H9 (cell line): ENCODE measurements around the gene RARB. TPM values are rescaled to one million over a fixed set of nuclear protein-coding genes. Genes with fewer than 3 reads are reported as not detected.

Experiments used
- DNase-seq: peaks from one replicate; pipeline ENCODE4 v3.0.0-alpha.2; 2017
- H2AFZ ChIP-seq: one replicate; pipeline ENCODE4 v1.6.1; 2013; ENCODE audit warnings: mild to moderate bottlenecking, low read length, control low read depth, moderate library complexity
- H2AK5ac ChIP-seq: 2 replicates; pipeline ENCODE4 v1.6.1; 2013; ENCODE audit warnings: low read length, control low read depth, mixed read lengths; ENCODE audit not compliant: insufficient read length
- H2BK120ac ChIP-seq: one replicate; pipeline ENCODE4 v1.6.1; 2013; ENCODE audit warnings: low read depth, mild to moderate bottlenecking, low read length, control low read depth, inconsistent platforms; ENCODE audit not compliant: poor library complexity, severe bottlenecking
- H2BK12ac ChIP-seq: 2 replicates; pipeline ENCODE4 v1.6.1; 2013; ENCODE audit warnings: low read length, control low read depth, mixed read lengths, low read depth; ENCODE audit not compliant: insufficient read length
- H2BK15ac ChIP-seq: 2 replicates; pipeline ENCODE4 v1.6.1; 2013; ENCODE audit warnings: low read depth, low read length, control low read depth
- H2BK20ac ChIP-seq: one replicate; pipeline ENCODE4 v1.6.1; 2013; ENCODE audit warnings: low read depth, mild to moderate bottlenecking, low read length, control low read depth, inconsistent platforms; ENCODE audit not compliant: poor library complexity, severe bottlenecking
- H2BK5ac ChIP-seq: 2 replicates; pipeline ENCODE4 v1.6.1; 2013; ENCODE audit warnings: low read length, control low read depth, mixed read lengths; ENCODE audit not compliant: insufficient read length
- H3K14ac ChIP-seq: 2 replicates; pipeline ENCODE4 v1.6.1; 2013; ENCODE audit warnings: low read length, control low read depth; ENCODE audit not compliant: insufficient read depth
- H3K18ac ChIP-seq: 2 replicates; pipeline ENCODE4 v1.6.1; 2013; ENCODE audit warnings: low read depth, mild to moderate bottlenecking, mixed read lengths, low read length, control low read depth; ENCODE audit not compliant: insufficient read length
- H3K23ac ChIP-seq: 2 replicates; pipeline ENCODE4 v1.6.1; 2013; ENCODE audit warnings: low read length, control low read depth, mixed read lengths, low read depth; ENCODE audit not compliant: insufficient read length
- H3K23me2 ChIP-seq: 2 replicates; pipeline ENCODE4 v1.6.1; 2013; ENCODE audit warnings: low read depth, mild to moderate bottlenecking, mixed read lengths, low read length, control low read depth; ENCODE audit not compliant: insufficient read length, poor library complexity, severe bottlenecking
- H3K27ac ChIP-seq: 2 replicates; pipeline ENCODE4 v1.5.1; 2013; ENCODE audit warnings: low read length, control low read depth, mixed read lengths, low read depth; ENCODE audit not compliant: insufficient read length
- H3K27me3 ChIP-seq: 2 replicates; pipeline ENCODE4 v1.6.1; 2013; ENCODE audit warnings: low read length, control low read depth, inconsistent platforms; ENCODE audit not compliant: insufficient read depth
- H3K4ac ChIP-seq: 2 replicates; pipeline ENCODE4 v1.6.1; 2013; ENCODE audit warnings: low read depth, mild to moderate bottlenecking, control low read depth, inconsistent platforms, low read length, moderate library complexity
- H3K4me1 ChIP-seq: 2 replicates; pipeline ENCODE4 v1.6.1; 2013; ENCODE audit warnings: low read length, control low read depth, inconsistent platforms; ENCODE audit not compliant: insufficient read depth
- H3K4me2 ChIP-seq: 2 replicates; pipeline ENCODE4 v1.6.1; 2013; ENCODE audit warnings: low read length, control low read depth, mixed read lengths; ENCODE audit not compliant: insufficient read length, insufficient read depth
- H3K56ac ChIP-seq: 2 replicates; pipeline ENCODE4 v1.6.1; 2013; ENCODE audit warnings: low read depth, mild to moderate bottlenecking, mixed read lengths, low read length, control low read depth; ENCODE audit not compliant: insufficient read length
- H3K79me1 ChIP-seq: 2 replicates; pipeline ENCODE4 v1.6.1; 2013; ENCODE audit warnings: low read depth, mild to moderate bottlenecking, moderate library complexity, low read length, control low read depth, inconsistent platforms; ENCODE audit not compliant: insufficient read depth, poor library complexity, severe bottlenecking
- H3K79me2 ChIP-seq: 2 replicates; pipeline ENCODE4 v1.6.1; 2013; ENCODE audit warnings: low read length, control low read depth, inconsistent platforms; ENCODE audit not compliant: insufficient read depth
- H3K9ac ChIP-seq: 2 replicates; pipeline ENCODE4 v1.6.1; 2013; ENCODE audit warnings: low read length, control low read depth, mixed read lengths; ENCODE audit not compliant: insufficient read length; ENCODE audit errors: extremely low read depth
- H3K9me3 ChIP-seq: one replicate; pipeline ENCODE4 v1.6.1; 2013; ENCODE audit warnings: low read depth, low read length, inconsistent platforms; ENCODE audit not compliant: control insufficient read depth
- H3T11ph ChIP-seq: one replicate; pipeline ENCODE4 v1.6.1; 2013; ENCODE audit warnings: mild to moderate bottlenecking, low read length, control low read depth, inconsistent platforms
- H4K20me1 ChIP-seq: one replicate; pipeline ENCODE4 v1.6.1; 2013; ENCODE audit not compliant: control insufficient read depth, insufficient read length, insufficient read depth
- H4K5ac ChIP-seq: 2 replicates; pipeline ENCODE4 v1.6.1; 2013; ENCODE audit warnings: low read depth, mild to moderate bottlenecking, mixed read lengths, low read length, control low read depth; ENCODE audit not compliant: insufficient read length
- H4K8ac ChIP-seq: replicated peaks from 2 replicates; pipeline ENCODE4 v1.6.1; 2013; ENCODE audit warnings: low read length, control low read depth, mixed read lengths, low read depth; ENCODE audit not compliant: insufficient read length
- H4K91ac ChIP-seq: 2 replicates; pipeline ENCODE4 v1.6.1; 2013; ENCODE audit warnings: low read depth, mild to moderate bottlenecking, moderate library complexity, mixed read lengths, low read length, control low read depth; ENCODE audit not compliant: insufficient read length
- H3K27ac Mint-ChIP-seq, 3 experiments: 2 replicates in 2 of 3; 3 replicates in 1 of 3; pipeline ENCODE4 v1.8.0; 2020 to 2021; ENCODE audit warnings: mixed read lengths in 3 of 3, mild to moderate bottlenecking in 1 of 3, moderate library complexity in 1 of 3
- H3K27me3 Mint-ChIP-seq: 2 replicates; pipeline ENCODE4 v1.8.0; 2021; ENCODE audit warnings: low read depth, mild to moderate bottlenecking, moderate library complexity, mixed read lengths
- H3K36me3 Mint-ChIP-seq, 3 experiments: 2 replicates in 2 of 3; 3 replicates in 1 of 3; pipeline ENCODE4 v1.8.0; 2020 to 2021; ENCODE audit warnings: low read depth in 3 of 3, mixed read lengths in 3 of 3; ENCODE audit not compliant: insufficient read depth in 1 of 3
- H3K4me1 Mint-ChIP-seq, 2 experiments: 2 replicates each; pipeline ENCODE4 v1.8.0; 2020; ENCODE audit warnings: mixed read lengths in 2 of 2
- H3K4me3 Mint-ChIP-seq, 2 experiments: 2 replicates in 1 of 2; 3 replicates in 1 of 2; pipeline ENCODE4 v1.8.0; 2020 to 2021; ENCODE audit warnings: mild to moderate bottlenecking in 2 of 2, mixed read lengths in 2 of 2, moderate library complexity in 1 of 2
- H3K9me3 Mint-ChIP-seq, 2 experiments: 2 replicates in 1 of 2; 3 replicates in 1 of 2; pipeline ENCODE4 v1.8.0; 2020; ENCODE audit warnings: mild to moderate bottlenecking in 2 of 2, mixed read lengths in 2 of 2, moderate library complexity in 1 of 2
- CTCF ChIP-seq: fragments of 200-600 bp; sonication (generic); conservative IDR thresholded peaks from 3 replicates; pipeline ENCODE4 v1.8.0; 2021; ENCODE audit warnings: antibody characterized with exemption, mild to moderate bottlenecking
- WGBS: extraction: QIAGEN DNeasy Blood & Tissue Kit; methylation state at CpG from one replicate; pipeline ENCODE4 v1.1.7; 2013; ENCODE audit warnings: missing lambda C conversion rate, low lambda C conversion rate, mixed read lengths; ENCODE audit not compliant: insufficient read length; ENCODE audit errors: extremely low coverage; 5-methylcytosine and 5-hydroxymethylcytosine counted together
- total RNA-seq: library from RNA; stranded (reverse); gene quantifications from 2 replicates; pipeline ENCODE4 v1.2.1, GENCODE V29; 2021

The RARB gene
- total RNA-seq, 1 experiment from 2014 or later, result 0.22 TPM

GRCh38 chr3:25575001-25575400 is 146.9 kb downstream of the RARB start:
- Histone ChIP-seq H4K91ac (no peak overlapping the region), H2BK120ac (no peak overlapping the region), H2BK15ac (no peak overlapping the region), H2AFZ (no peak overlapping the region), H3K4me1 (no peaks in the 10 kb centered on the region; the same call in 1 of the 2 replicates), H2BK20ac (no peak overlapping the region), H3K14ac (no peak overlapping the region), H4K8ac (no peak overlapping the region), H3T11ph (no peak overlapping the region), H3K56ac (no peak overlapping the region), H3K4me2 (no peak overlapping the region), H3K9ac (no peak overlapping the region), H3K18ac (no peak overlapping the region), H3K9me3 (no peaks in the 10 kb centered on the region), H4K5ac (no peak overlapping the region), H3K23me2 (no peaks in the 10 kb centered on the region), H3K27ac (no peak overlapping the region), H2BK5ac (no peak overlapping the region), H3K27me3 (no peaks in the 10 kb centered on the region), H4K20me1 (no peaks in the 10 kb centered on the region), H3K79me1 (no peaks in the 10 kb centered on the region), H3K4ac (no peak overlapping the region), H2AK5ac (no peak overlapping the region), H3K79me2 (no peaks in the 10 kb centered on the region), H2BK12ac (no peak overlapping the region), H3K23ac (no peak overlapping the region)
- TF ChIP-seq CTCF, result no peak
- Mint-ChIP-seq H3K9me3 (no peaks in the 10 kb centered on the region; a peak in 1 of 5 replicates), H3K27ac (no peak overlapping the region), H3K4me3 (no peak overlapping the region), H3K36me3 (no peaks in the 10 kb centered on the region; a peak in 1 of 7 replicates), H3K4me1 (peaks cover 9 to 21% of the 10 kb centered on the region in 2 experiments), H3K27me3 (no peaks in the 10 kb centered on the region)
- DNase-seq, result no peak
- WGBS, result no CpG with 5 or more reads among the region's 12 CpGs
